Gastrocnemius medialis (tissue), 4 donors: ENCODE data around the gene SLC22A5.

Experiments used
- CTCF ChIP-seq, 5 experiments: fragments of 450-650 bp in 3 of 5; fragments of 200-600 bp in 2 of 5; sonication (generic) in 2 of 5; IDR thresholded peaks in 4 of 5; conservative IDR thresholded peaks in 1 of 5; 1 replicate in 4 of 5; 2 replicates in 1 of 5; pipeline ENCODE4 v1.5.1; 2016 to 2019; ENCODE audit warnings: antibody characterized with exemption in 5 of 5, mild to moderate bottlenecking in 3 of 5, moderate library complexity in 3 of 5
- POLR2A ChIP-seq, 2 donors: fragments of 450-650 bp; IDR thresholded peaks; one replicate each; pipeline ENCODE4 v1.6.1; 2017; ENCODE audit warnings: antibody characterized with exemption in 2 of 2, mild to moderate bottlenecking in 2 of 2, moderate library complexity in 2 of 2

GRCh38 chr5:132414634-132415378 lies 45.3 kb downstream of the SLC22A5 start:
- no peak for TF ChIP-seq CTCF (IDR thresholded peaks at IDR 0.05 in 4 of 5, conservative IDR thresholded peaks at IDR 0.05 in 1 of 5)
- TF ChIP-seq POLR2A (IDR thresholded peaks at IDR 0.05) = no peak
